Activated naive CD8-positive, alpha-beta T cell treated with anti-CD3 and anti-CD28 coated beads for 36 hours (primary cell): ENCODE data around the gene FGFR2. TPM values are rescaled to one million over a fixed set of nuclear protein-coding genes. Genes with fewer than 3 reads are reported as not detected.
"Not testable (repeated sequence)": the region's sequence is repeated elsewhere in the genome, so short reads cannot be mapped to it uniquely, and the experiment has no call there.

Source experiments
- DNase-seq: peaks from one replicate; pipeline ENCODE4 v3.0.0; 2021
- H3K27ac Mint-ChIP-seq: one replicate; pipeline ENCODE4 v1.8.0; 2022; ENCODE audit warnings: mild to moderate bottlenecking, moderate library complexity, mixed read lengths
- H3K27me3 Mint-ChIP-seq: one replicate; pipeline ENCODE4 v1.8.0; 2022; ENCODE audit warnings: mild to moderate bottlenecking, mixed read lengths
- H3K36me3 Mint-ChIP-seq: one replicate; pipeline ENCODE4 v1.8.0; 2021; ENCODE audit warnings: mild to moderate bottlenecking, mixed read lengths
- H3K4me1 Mint-ChIP-seq: one replicate; pipeline ENCODE4 v1.8.0; 2021; ENCODE audit warnings: mixed read lengths
- H3K4me3 Mint-ChIP-seq: one replicate; pipeline ENCODE4 v1.8.0; 2022; ENCODE audit warnings: mild to moderate bottlenecking, moderate library complexity, mixed read lengths
- H3K9me3 Mint-ChIP-seq: one replicate; pipeline ENCODE4 v1.8.0; 2022; ENCODE audit warnings: mixed read lengths
- total RNA-seq, 2 experiments: library from RNA; stranded (reverse); gene quantifications; one replicate each; pipeline ENCODE4 v1.2.3, GENCODE V29; 2021

FGFR2 gene
- total RNA-seq, 2 experiments from 2014 or later, result not detected

DNA sequence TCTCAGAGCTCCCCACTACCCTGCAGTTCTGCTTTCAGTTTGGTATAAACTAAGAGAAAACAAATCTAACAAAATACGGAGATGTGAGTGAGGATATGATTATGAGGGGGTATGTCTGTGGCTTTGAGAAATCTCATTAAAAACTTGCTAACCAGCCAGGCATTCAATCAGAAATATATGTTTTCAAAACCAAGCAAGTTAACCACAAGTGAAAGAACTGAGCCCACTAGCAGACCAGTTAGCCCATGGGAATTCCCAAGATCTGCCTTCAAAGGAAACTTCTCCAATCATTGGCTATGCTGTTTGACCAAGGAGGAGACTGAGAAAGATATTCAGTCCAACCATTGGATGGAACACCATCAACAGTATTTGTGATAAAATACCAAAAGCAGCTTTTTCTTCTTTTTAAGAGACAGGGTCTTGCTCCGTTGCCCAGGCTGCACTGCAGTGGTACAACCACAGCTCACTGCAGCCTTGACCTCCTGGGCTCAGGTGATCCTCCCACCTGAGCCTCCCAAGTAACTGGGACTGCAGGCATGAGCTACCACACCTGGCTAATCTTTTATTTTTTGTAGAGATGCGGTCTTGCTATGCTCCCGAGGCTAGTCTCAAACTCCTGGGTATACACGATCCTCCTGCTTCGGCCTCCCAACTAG is 41.2 kb downstream of the FGFR2 start:
- peaks cover 2% of the 10 kb centered on the region for H3K4me1 Mint-ChIP-seq
- DNase-seq, result no peak
- no peak overlapping the region for H3K27ac Mint-ChIP-seq
- peaks cover 6% of the 10 kb centered on the region for H3K27me3 Mint-ChIP-seq
- H3K9me3 Mint-ChIP-seq, result peaks cover 2% of the 10 kb centered on the region
- H3K36me3 Mint-ChIP-seq, result no peaks in the 10 kb centered on the region
- no peak overlapping the region for H3K4me3 Mint-ChIP-seq

DNA sequence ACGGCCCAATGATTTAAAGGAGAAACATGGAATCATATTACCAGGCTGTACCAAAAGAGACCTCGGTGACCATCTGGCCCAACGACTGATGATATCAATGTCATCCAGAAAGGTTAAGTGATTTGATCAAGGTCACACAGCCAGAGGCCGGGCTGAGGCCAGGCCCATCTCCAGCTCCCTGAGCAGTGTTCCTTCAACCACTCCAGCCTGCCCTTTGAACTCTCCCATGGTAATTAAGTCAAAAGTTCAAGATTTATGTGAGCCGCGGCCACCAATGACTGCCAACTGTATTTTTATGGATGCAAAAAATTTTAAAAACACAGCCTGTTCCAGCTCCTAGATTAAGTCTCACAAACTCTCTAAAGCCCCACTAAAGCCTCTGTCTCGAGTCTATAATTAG is 41.8 kb downstream of the FGFR2 start:
- no peaks in the 10 kb centered on the region for H3K9me3 Mint-ChIP-seq
- H3K4me3 Mint-ChIP-seq, result no peak overlapping the region
- H3K27ac Mint-ChIP-seq, result no peak overlapping the region
- H3K27me3 Mint-ChIP-seq, result peaks cover 6% of the 10 kb centered on the region
- DNase-seq, result no peak
- no peaks in the 10 kb centered on the region for H3K36me3 Mint-ChIP-seq
- peaks cover 2% of the 10 kb centered on the region for H3K4me1 Mint-ChIP-seq

DNA sequence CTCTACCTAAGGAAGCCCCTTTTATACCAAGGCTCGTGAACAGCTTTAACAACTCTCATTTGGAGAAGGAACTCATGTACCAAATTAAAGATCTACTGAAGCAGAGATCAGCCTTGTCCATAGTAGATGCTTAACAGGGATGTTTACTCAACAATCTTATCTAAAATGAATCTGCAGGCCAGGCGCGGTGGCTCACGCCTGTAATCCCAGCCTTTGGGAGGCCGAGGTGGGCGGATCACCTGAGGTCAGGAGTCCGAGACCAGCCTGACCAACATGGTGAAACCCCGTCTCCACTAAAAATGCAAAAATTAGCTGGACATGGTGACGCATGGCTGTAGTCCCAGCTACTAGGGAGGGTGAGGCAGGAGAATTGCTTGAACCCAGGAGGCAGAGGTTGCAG is 43.3 kb downstream of the FGFR2 start:
- not testable (repeated sequence) for H3K4me1 Mint-ChIP-seq, H3K9me3 Mint-ChIP-seq, H3K27ac Mint-ChIP-seq, DNase-seq, H3K4me3 Mint-ChIP-seq, H3K36me3 Mint-ChIP-seq, H3K27me3 Mint-ChIP-seq

DNA sequence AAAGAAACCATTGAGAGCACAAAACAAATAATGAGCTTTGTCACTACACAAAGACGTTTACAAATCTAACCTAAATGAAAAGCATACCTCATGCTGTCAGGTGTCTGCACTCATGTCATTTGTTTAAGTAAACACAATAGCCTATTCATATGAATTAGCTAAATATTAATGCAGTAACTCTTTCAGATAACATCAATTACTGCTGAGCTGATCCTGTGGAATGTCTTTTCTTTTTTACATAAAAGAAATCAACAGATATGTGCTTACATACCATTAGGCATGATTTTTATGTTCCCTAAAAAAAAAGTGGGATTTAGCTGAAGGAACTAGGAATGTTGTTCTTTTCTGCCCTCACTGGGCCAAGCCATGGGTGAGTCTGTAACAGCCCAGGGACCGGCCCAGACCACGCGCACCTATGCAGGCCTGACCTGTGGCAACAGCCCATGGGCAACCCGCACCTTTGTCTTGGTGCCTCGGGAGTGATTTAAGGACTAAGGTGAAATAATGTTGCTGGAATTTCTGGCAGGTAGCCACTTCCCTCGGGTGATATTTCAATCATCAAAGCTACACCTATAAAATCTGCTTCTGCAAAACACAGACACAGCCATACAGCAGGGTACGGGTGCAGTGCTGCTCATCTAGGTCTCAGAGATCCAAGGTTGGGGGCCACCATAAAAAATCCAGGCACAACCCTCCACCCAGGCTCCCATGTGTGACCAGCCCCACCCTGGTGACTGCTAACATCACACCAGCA is 44.6 kb downstream of the FGFR2 start:
- H3K27ac Mint-ChIP-seq, result no peak overlapping the region
- no peak for DNase-seq
- no peaks in the 10 kb centered on the region for H3K36me3 Mint-ChIP-seq
- no peak overlapping the region for H3K4me3 Mint-ChIP-seq
- H3K4me1 Mint-ChIP-seq, result peaks cover 2% of the 10 kb centered on the region
- peaks cover 7% of the 10 kb centered on the region for H3K9me3 Mint-ChIP-seq
- peaks cover 6% of the 10 kb centered on the region for H3K27me3 Mint-ChIP-seq

DNA sequence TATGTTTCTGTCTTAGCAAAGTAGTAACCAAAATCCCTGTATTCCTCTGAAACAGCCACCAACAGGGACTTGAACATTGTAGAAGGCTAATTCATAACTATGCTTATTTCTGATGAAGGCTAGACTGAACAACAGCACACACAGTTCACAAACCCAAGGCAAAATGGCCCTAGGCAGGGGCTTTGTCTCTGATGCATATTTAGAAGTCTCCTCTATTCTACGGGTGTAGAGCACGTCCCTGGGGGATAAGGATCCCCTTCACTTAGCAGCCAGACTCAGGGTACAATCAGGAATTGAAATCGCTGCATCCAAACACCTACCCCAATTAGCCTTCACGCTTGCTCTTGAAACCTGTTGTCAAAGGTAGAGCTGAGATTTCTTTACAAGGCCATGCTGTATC is 45.5 kb downstream of the FGFR2 start:
- Mint-ChIP-seq H3K4me1 (peaks cover 2% of the 10 kb centered on the region), H3K4me3 (no peak overlapping the region), H3K27me3 (peaks cover 6% of the 10 kb centered on the region), H3K36me3 (no peaks in the 10 kb centered on the region), H3K9me3 (peaks cover 7% of the 10 kb centered on the region), H3K27ac (no peak overlapping the region)
- no peak for DNase-seq

DNA sequence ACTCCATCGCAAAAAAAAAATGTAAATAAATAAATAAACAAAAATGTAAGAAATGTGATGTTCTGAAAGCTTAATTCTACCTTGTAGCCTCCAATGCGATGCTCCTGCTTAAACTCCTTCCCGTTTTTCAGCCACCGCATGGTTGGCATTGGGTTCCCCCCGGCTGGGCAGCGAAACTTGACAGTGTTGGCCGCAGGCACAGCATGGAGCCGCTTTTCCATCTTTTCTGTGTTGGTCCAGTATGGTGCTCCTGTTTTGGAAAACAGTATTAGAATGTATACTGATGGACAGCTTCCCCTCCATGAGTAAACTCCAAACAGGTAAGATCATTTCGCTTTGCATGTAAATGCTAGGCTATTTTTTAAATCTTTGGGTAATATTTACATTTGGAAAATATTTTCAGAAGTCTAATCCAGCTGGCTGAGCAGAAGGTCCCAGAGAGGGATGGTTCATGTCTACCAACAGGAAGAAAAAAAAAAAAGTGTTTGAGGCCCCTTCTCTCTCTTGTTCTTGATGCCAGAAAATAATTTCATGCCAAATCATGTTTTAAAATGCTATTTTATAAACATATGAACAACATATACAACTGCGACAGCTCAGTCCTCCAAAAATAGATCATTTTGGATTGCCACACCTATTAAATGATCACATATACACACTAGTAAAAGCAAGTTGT is 46.9 kb downstream of the FGFR2 start:
- H3K27ac Mint-ChIP-seq, result no peak overlapping the region
- H3K4me1 Mint-ChIP-seq, result no peaks in the 10 kb centered on the region
- DNase-seq, result no peak
- H3K36me3 Mint-ChIP-seq, result no peaks in the 10 kb centered on the region
- no peak overlapping the region for H3K4me3 Mint-ChIP-seq
- H3K9me3 Mint-ChIP-seq, result peaks cover 7% of the 10 kb centered on the region
- H3K27me3 Mint-ChIP-seq, result peaks cover under 1% of the 10 kb centered on the region

DNA sequence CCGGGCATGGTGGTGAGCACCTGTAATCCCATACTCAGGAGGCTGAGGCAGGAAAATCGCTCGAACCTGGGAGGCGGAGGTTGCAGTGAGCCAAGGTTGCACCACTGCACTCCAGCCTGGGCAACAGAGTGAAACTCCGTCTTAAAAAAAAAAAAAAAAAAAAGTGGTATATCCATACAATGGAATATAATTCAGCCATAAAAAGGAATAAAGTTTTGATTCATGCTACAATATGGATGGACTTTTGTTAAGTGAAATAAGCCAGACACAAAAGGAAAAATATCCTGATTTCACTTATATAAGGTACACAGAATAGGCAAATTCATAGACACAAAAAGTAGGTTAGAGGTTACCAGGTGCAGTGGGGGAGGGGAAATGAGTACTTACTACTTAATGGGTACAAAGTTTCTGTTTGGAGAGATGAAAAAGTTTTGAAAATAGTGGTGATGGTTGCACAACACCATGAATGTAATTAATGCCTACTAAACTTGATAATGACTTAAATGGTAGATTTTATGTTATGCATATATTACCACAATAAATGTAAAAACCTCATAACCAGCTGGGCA is 53.9 kb downstream of the FGFR2 start:
- Mint-ChIP-seq H3K9me3 (peaks cover 1% of the 10 kb centered on the region), H3K27me3 (no peaks in the 10 kb centered on the region), H3K36me3 (no peaks in the 10 kb centered on the region), H3K4me3 (no peak overlapping the region), H3K27ac (no peak overlapping the region), H3K4me1 (no peaks in the 10 kb centered on the region)
- no peak for DNase-seq

DNA sequence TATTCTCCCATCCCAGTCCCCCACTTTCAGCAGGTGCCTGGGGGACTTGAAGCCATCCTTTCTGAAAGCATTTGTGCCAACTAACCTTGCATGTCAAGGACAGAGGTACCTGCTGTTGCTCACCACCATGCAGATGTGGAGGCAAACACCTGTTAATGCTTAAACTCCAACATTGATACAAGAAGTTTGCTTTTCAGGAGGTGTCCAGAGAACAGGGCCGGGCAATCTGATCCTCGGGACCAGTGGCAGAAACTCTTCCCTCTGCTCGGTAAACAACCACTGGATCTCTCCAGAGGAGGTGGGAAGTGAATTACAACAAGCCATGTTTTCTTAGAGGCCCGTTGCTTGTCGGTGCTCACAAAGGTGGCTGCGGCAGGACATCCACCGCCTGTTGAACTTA is 54.7 kb downstream of the FGFR2 start:
- DNase-seq, result no peak
- no peaks in the 10 kb centered on the region for H3K27me3 Mint-ChIP-seq
- no peaks in the 10 kb centered on the region for H3K36me3 Mint-ChIP-seq
- no peaks in the 10 kb centered on the region for H3K4me1 Mint-ChIP-seq
- no peak overlapping the region for H3K4me3 Mint-ChIP-seq
- H3K27ac Mint-ChIP-seq, result no peak overlapping the region
- H3K9me3 Mint-ChIP-seq, result no peaks in the 10 kb centered on the region

DNA sequence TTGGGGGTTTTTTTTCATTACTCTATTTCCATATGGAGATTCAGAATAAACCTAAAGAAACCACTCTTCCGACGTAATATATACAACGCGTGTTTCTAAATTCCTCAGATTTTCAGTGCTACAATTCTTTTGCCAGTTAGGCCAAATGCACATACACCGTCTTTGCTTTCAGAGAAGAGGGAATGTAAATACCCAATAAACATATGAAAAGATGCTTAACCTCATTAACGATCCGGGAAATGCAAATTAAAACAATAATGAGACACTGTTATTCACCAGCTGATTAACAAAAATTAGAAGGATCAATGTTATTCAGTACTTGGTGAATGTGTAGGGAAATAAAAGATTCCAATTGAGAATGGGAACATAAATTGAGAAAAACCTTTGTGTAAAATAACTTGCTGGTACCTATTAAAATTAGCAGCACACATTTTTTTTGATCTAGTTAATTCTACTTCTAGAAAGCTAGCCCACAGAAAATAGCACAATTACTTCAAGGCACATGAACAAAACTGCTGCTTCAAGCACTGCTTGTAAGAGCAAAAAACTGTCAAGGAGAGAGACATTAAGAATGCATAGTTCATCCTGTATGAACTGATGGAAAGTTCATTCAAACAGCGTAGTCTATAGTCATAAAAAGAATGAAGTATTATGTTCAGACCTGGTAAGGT is 56.7 kb downstream of the FGFR2 start:
- H3K9me3 Mint-ChIP-seq, result no peaks in the 10 kb centered on the region
- H3K27ac Mint-ChIP-seq, result no peak overlapping the region
- DNase-seq, result no peak
- no peaks in the 10 kb centered on the region for H3K27me3 Mint-ChIP-seq
- H3K4me3 Mint-ChIP-seq, result no peak overlapping the region
- no peaks in the 10 kb centered on the region for H3K36me3 Mint-ChIP-seq
- H3K4me1 Mint-ChIP-seq, result no peaks in the 10 kb centered on the region

DNA sequence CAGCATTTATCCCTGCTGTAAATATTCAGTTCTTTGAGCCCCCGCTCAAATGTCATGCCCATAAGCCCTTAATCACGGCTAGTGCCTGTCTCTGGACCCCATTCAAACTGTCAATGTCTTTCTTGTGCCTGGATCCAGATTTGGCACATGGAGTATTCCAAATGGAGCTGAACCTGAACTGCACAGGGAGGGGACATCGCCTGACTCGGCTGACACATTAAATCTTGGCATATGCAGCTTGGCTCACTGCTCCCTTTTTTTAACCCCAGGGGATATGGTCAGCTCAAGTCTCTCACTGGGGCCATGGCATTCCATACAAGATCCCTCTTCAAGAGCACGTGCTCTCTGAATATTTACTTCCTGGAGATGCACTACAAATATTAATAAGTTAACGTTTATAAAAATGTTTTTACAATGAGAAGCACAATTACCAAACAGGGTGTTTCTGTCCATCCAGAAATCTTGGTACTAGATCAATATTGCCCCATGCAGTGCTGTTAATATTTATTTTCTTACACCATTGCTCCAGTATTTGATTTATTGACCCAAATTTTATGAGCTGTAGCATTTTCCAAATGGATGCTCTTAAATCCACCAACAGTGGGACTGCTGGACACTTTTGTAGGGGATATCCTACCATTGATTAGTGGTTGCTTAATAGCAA is 57.4 kb downstream of the FGFR2 start:
- H3K9me3 Mint-ChIP-seq, result no peaks in the 10 kb centered on the region
- no peak for DNase-seq
- H3K4me3 Mint-ChIP-seq, result no peak overlapping the region
- H3K4me1 Mint-ChIP-seq, result no peaks in the 10 kb centered on the region
- H3K27me3 Mint-ChIP-seq, result no peaks in the 10 kb centered on the region
- no peaks in the 10 kb centered on the region for H3K36me3 Mint-ChIP-seq
- no peak overlapping the region for H3K27ac Mint-ChIP-seq

DNA sequence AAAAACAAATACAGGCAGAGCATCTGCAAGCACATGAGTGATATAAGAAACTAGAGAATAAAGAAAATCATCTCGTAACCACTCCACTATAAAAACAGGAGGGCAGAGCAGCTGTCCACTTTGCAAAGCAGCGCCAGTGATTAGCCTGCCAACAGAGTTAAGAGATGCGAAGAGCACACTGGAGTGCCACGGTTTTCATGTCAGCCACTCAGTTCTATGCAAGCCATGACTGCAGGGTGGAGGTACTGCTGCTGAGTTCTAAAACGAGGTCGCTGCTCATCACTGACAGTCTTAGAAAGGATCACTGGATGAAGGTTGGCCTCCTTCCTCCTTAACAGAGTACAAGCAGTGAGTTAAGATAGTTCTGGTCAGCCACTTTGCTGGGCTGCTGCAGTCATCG is 58.5 kb downstream of the FGFR2 start:
- H3K27me3 Mint-ChIP-seq, result no peaks in the 10 kb centered on the region
- H3K4me1 Mint-ChIP-seq, result no peaks in the 10 kb centered on the region
- no peaks in the 10 kb centered on the region for H3K9me3 Mint-ChIP-seq
- no peaks in the 10 kb centered on the region for H3K36me3 Mint-ChIP-seq
- no peak for DNase-seq
- H3K27ac Mint-ChIP-seq, result no peak overlapping the region
- H3K4me3 Mint-ChIP-seq, result no peak overlapping the region

DNA sequence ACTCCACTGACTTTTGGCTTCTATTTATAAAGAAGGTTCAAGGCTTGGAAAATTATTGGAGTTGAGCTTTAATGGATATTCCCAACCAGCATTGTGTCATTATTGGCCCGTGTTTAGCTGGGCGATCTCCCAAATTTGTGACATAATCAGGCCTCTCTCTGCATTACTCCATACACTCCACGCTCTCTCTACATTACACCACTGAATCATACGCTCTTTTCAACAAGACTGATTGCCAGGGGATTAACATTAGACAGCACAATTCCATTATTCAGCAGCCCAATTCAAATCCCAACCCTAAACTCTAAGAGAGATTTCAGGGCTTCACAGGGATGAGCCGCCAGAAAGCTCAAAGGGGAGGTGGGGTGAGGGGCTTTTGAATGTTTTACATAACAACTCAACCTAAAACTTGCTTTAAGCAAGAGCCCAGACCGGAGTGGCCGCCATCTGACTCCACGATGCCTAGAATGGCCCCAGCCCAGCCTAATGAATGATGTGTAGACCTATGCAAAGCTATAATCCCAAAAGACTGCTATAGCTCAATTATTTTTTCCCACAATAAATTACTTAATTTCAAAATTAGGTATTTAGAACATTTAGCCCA is 61.8 kb downstream of the FGFR2 start:
- Mint-ChIP-seq H3K27me3 (no peaks in the 10 kb centered on the region), H3K4me3 (no peak overlapping the region), H3K4me1 (no peaks in the 10 kb centered on the region), H3K9me3 (no peaks in the 10 kb centered on the region), H3K27ac (no peak overlapping the region), H3K36me3 (no peaks in the 10 kb centered on the region)
- no peak for DNase-seq

DNA sequence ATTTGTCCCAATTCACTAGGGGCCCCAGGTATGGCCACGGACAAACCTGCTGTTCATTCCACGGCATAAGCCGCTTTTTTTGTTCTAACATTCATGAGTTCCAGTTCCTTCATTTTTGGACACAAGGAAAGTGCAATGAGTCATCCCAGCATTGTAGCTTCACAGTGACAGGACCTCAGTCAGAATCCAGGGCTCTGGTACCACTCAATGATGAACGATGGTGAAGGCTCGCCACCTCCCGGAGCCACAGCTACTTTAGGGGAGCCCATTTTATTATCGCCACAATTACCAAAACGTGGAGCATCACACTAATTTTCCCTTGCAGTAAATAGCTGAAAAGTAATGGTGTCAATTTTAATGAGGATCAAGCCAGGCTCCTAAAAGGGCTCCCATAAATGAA is 62.9 kb downstream of the FGFR2 start:
- H3K4me1 Mint-ChIP-seq, result no peaks in the 10 kb centered on the region
- DNase-seq, result no peak
- H3K27ac Mint-ChIP-seq, result no peak overlapping the region

DNA sequence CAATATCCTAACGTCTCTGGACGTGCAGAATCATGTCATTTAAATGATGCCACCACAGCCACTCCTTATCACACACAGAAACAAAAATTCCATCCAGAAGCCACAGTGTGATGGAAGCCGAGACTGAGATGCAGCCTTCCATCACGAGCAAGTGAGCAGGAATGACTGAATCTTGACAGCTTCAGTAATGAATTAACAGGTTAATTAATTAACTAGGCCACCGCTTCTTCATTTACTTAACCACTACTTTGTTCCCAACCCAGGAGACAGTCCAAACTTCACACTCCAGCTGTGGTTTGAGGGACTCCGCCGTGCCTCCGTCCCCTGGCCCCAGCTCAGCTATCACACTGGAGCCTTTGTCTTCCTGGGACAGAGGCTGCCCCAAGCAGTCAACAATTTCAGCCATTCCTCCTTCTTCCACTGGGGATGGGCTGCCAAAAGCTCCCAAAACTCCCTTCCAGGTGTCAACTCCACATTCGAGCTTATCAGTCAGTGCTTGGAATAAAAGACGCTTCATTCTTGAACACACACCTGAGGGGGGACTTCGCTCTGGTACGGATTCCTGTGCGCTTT is 65.9 kb downstream of the FGFR2 start:
- Mint-ChIP-seq H3K9me3 (no peaks in the 10 kb centered on the region), H3K27ac (no peak overlapping the region), H3K4me3 (no peak overlapping the region), H3K27me3 (no peaks in the 10 kb centered on the region), H3K4me1 (no peaks in the 10 kb centered on the region), H3K36me3 (no peaks in the 10 kb centered on the region)
- no peak for DNase-seq

More for the DNA sequence above, 62.9 kb downstream of the FGFR2 start:
- no peaks in the 10 kb centered on the region for H3K9me3 Mint-ChIP-seq
- H3K27me3 Mint-ChIP-seq, result no peaks in the 10 kb centered on the region
- no peaks in the 10 kb centered on the region for H3K36me3 Mint-ChIP-seq
- H3K4me3 Mint-ChIP-seq, result no peak overlapping the region
